Gastroesophageal sphincter (tissue), 3 donors: ENCODE results near the gene NUAK1.

Experiments
- CTCF ChIP-seq, 4 experiments: fragments of 200-600 bp in 2 of 4; fragments of 450-650 bp in 2 of 4; sonication (generic) in 1 of 4; IDR thresholded peaks; one replicate each; pipeline ENCODE4 v1.5.1; 2017 to 2019; ENCODE audit warnings: antibody characterized with exemption in 4 of 4, mild to moderate bottlenecking in 2 of 4, moderate library complexity in 2 of 4
- POLR2A ChIP-seq, 2 donors: fragments of 450-650 bp; IDR thresholded peaks; one replicate each; pipeline ENCODE4 v1.6.1; 2017; ENCODE audit warnings: antibody characterized with exemption in 2 of 2, mild to moderate bottlenecking in 2 of 2, moderate library complexity in 1 of 2

GRCh38 chr12:106118381-106119130 lies 20.2 kb downstream of the NUAK1 start:
- TF ChIP-seq POLR2A (IDR thresholded peaks at IDR 0.05) (no peak), CTCF (IDR thresholded peaks at IDR 0.05) (no peak)
